Mesenteric fat pad (tissue), 1 donor: Measurements from ENCODE around the gene CD72. TPM values are rescaled to one million over a fixed set of nuclear protein-coding genes. Genes with fewer than 3 reads are reported as not detected.
A peak's percentile ranks its signal among the peaks of the same experiment; 100 is the strongest.
"Not testable (repeated sequence)": the region's sequence is repeated elsewhere in the genome, so short reads cannot be mapped to it uniquely, and the experiment has no call there.

Source experiments
- DNase-seq: peaks from one replicate; pipeline ENCODE4 v3.0.0-alpha.2; 2020; ENCODE audit warnings: low spot score
- total RNA-seq: library from RNA; stranded (reverse); fragmentation: NEBNext Ultra II Directional; extraction: Animal tissue kit (Norgen Biotek cat#: 25700); gene quantifications from one replicate; pipeline ENCODE4 v1.2.1, GENCODE V29; 2021
- donor health status: DM: yes; HTN: yes; CAD: no.

The CD72 gene
- total RNA-seq, 1 donor from 2014 or later: 7.0 TPM

DNA sequence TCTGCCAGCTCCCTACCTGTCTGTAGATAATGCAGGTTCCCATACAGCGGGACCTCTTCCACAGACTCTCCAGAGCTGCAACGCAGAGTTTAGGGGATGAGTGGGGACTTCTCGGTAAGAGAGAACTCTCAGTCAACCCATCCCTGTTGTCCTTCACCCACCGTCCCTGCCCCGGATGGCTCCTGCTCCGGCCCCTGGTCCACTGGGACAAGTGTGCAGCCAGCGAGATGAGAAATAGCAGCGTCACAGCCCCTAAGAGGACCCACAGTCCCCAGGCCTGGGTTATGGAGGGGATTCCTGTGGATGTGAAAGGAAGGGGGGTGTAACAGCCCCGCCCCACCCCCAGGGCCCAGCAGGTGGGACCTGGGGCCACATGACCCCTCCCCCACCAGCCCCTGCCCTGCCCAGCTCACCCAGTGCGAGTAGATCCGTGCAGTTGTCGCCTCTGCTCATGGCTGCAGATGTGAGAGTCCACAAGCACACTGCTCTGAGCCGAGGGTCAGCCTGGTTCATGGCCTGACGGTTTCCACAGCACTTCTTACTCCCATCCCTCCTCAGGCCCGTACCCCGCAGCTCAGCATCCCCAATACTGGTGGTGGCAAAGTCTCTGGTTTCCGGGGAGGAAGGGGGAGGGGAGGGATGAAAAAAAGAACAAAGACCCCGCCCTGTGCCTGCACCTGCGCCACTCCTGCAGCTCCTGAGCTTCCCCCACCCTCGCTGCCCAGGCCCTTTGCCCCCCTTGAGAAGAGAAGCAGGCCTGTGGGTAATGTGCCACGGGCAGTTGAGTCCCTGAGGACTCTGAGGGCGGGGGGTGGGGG lies 32.3 kb upstream of the CD72 start, which contains the start of gene SIT1:
TSS of gene SIT1 (minus strand) at position 591 of the 818 bp plus-strand sequence. CDS start at position 513, 78 bp downstream.
- DNase-seq: no peak

DNA sequence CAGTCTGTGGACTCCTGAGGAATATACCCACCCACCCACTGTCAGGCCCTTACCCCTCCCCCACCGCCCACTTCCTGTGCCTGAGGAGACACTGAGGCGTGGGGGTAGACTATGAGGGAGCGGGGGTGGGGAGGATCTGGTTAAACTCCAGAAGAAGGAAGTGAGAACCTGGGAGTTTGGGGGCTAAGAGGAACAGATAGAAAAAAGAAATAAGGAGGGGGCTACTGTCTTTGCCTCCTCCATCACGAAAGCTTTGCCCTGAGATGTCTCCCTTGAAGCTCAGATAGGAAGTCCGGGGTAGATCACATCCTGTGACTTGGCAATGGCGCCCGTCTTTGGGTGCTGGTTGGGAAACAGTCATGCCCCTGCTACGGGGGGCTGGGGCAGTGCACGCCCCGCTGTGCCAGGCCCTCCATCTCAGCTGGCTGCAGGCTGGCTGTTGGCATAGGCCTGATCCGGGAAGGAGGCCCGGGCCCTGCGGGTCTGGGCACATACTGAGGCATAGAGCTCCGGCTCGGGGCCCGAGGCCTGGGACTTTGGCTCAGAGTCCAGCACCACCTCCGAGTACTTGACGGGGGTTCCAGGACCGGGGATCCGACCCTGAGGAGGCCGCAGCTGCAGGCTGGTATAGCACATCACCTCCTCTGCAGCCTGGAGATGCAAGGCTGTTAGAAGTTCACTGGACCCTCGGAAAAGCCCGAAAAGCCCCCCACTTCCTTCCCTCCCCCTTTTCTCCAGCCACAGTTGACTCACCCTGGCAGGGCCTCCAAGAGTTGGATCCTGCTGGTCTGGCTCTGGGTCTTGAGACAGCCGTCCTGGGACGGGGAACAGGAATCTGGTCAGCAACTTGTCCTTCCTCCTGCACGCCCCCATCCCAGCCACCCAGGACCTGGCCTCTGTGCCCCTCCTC lies 31.5 kb upstream of the CD72 start:
- DNase-seq: no peak

- peak; percentile 98 for DNase-seq
Observed at GRCh38 chr9:35646533-35647265, 28.5 kb upstream of the CD72 start.

- DNase-seq: no peak
Observed at GRCh38 chr9:35646153-35646532, 27.9 kb upstream of the CD72 start.

DNA sequence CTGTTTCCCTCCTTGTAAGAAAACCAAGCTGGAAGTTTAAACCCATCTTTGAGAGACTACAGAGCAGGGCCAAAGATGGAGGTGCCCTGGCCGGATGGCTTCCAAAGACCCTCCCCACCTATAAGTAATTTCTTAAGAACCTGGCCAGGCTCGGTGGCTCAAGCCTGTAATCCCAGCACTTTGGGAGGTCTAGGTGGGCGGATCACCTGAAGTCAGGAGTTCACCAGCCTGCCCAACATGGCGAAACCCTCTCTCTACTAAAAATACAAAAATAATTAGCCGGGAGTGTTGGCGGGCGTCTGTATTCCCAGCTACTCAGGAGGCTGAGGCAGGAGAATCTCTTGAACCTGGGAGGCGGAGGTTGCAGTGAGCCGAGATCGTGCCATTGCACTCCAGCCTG lies 27.5 kb upstream of the CD72 start:
- DNase-seq: not testable (repeated sequence)

DNA sequence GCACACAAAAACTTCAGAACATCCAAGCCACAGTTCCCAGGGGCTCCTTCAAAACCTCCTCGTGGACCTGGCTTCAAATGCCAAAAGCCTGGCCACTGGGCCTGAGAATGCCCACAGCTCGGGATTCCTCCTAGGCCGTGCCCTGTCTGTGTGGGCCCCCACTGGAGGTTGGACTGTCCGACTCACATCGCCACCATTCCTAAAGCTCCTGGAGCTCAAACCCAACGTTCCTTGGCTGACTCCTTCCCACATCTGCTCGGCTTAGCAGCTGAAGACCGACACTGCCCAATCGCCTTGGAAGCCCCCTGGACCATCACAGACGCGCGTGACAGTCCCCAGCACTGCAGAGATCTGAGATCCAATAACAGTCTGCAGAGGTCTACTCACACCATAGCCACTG lies 24.8 kb upstream of the CD72 start:
- DNase-seq: no peak

GRCh38 chr9:35641478-35641877 lies 23.3 kb upstream of the CD72 start:
- peak; percentile 0 for DNase-seq

- DNase-seq: not testable (repeated sequence)
Observed at GRCh38 chr9:35640431-35640830, 22.2 kb upstream of the CD72 start.

GRCh38 chr9:35639631-35640030 lies 21.4 kb upstream of the CD72 start:
- no peak for DNase-seq

- not testable (repeated sequence) for DNase-seq
Observed at GRCh38 chr9:35639225-35639624, 21.0 kb upstream of the CD72 start.

GRCh38 chr9:35638751-35639150 lies 20.5 kb upstream of the CD72 start:
- DNase-seq: peak; percentile 16

DNA sequence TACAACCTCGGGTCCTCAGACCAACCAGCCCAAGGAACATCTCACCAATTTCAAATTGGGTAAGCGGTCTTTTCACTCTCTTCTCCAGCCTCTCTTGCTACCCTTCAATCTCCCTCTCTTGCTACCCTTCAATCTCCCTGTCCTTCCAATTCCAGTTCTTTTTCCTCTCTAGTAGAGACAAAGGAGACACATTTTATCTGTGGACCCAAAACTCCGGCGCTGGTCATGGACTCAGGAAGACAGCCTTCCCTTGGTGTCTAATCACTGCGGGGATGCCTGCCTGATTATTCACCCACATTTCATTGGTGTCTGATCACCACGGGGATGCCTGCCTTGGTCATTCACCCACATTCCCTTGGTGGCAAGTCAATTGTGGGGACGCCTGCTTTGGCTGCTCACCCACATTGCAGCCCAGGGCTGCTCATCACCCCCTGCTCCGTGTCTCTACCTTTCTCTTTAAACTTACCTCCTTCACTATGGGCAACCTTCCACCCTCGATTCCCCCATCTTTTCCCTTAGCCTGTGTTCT lies 19.3 kb upstream of the CD72 start:
- peak; percentile 3 for DNase-seq

DNA sequence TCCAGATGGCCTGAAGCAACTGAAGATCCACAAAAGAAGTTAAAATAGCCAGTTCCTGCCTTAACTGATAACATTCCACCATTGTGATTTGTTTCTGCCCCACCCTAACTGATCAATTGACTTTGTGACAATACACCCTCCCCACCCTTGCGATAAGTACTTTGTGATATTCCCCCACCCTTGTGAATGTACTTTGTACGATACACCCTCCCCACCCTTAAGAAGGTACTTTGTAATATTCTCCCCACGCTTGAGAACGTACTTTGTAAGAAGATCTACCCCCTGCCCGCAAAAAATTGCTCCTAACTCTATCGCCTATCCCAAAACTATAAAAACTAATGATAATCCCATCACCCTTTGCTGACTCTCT lies 18.6 kb upstream of the CD72 start:
- not testable (repeated sequence) for DNase-seq

GRCh38 chr9:35636135-35636876 lies 18.1 kb upstream of the CD72 start:
- peak; percentile 68 for DNase-seq

GRCh38 chr9:35635730-35636129 lies 17.5 kb upstream of the CD72 start:
- peak; percentile 2 for DNase-seq

DNA sequence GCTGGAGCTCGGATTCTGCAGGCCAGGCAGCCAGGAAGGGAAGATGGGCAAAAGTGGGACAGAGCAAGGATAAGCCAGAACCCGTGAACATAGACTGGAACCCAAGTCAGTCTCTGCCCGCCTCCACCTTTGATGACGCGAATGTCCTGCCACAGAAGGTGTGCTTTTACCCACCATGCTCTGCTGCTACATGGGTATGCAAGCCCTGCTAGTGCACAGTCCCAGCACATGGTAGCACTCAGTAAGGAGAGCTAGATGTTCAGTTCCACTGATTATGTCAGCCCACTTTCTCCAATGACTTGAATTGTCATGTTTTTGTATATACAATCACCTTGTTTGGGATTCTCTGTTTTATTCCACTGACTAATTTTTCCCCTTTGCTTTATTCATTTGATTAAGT lies 11.4 kb upstream of the CD72 start:
- peak; percentile 45 for DNase-seq

GRCh38 chr9:35628389-35628991 lies 10.3 kb upstream of the CD72 start:
- no peak for DNase-seq

GRCh38 chr9:35627575-35627974 lies 9.4 kb upstream of the CD72 start:
- no peak for DNase-seq

DNA sequence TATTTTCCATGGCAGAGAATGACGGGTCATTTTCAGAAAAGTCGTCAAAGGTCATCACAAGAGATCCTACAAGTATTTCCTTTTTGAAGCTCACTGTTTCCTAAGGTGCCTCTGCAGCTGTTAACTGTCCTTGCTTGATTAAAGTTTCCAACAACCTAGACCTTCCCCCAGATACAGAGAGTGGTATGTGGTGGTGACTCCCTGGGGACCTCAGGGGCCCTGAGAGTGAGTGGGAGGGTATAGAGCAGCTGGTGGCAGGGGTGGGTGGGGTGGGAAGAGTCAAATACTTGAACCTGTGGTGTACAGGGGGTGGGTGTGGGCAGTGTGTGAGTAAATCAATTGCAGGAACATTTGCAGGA lies 1.6 kb upstream of the CD72 start:
- DNase-seq: no peak
